ENCODE measurements around the gene LIAS.

DNA sequence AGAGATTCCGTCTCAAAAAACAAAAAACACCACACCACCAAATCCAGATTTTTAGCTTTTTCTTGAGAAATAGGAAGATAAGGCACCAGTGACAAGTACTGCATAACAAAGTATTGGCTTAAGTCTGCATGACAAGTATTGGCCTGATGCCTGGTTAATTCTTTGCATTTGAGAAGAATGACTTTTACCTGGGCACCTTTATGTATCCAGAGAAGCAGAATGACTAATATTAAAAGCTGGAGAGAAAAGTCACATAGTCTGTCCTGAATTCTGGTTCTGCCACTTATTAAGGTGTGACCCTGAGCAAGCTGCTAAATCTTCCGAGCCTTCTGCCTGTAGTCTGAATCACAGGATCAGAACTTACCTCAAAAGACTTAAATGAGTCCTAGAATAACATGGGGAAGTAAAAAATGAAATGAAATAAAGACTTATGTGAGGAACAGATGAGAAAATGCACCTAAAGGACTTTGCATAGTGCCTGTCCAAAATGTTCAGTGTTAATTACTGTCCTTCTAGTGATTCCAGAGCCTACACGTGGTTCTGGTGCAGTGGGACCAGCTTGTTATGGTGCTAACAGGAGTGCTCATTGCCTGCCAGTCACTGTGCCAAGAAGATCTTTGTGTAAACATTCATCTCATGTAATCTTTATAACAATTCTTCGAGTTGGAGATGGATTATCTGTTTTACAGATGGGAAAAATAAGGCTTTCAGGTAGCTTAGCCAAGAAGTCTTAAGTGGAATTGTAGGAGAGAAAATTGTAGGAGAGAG, 36.8 kb downstream of the LIAS start:
- TF ChIP-seq POLR2A (IDR thresholded peaks at IDR 0.05; ENCODE audit: low read depth, low read length), result no peak
- no peak for TF ChIP-seq POLR2AphosphoS5 (IDR thresholded peaks at IDR 0.05; ENCODE audit: low read depth, low read length)

Measured in GM12892 (cell line).